Right cardiac atrium (tissue), 5 donors: ENCODE measurements around the gene GOLGA8G. TPM values are rescaled to one million over a fixed set of nuclear protein-coding genes. Genes with fewer than 3 reads are reported as not detected.
A peak's percentile ranks its signal among the peaks of the same experiment; 100 is the strongest.
"Not testable (repeated sequence)": the region's sequence is repeated elsewhere in the genome, so short reads cannot be mapped to it uniquely, and the experiment has no call there.

Source experiments
- ATAC-seq, 2 donors: fragments of 200-7000 bp; cut with Tn5 transposase; one replicate each; pipeline versions ENCODE4 v1.8.0 to v1.9.1; 2020; ENCODE audit warnings: moderate library complexity in 2 of 2, mild to moderate bottlenecking in 1 of 2
- DNase-seq, 3 donors: peaks; one replicate each; pipeline ENCODE4 v3.0.0-alpha.2; 2020
- H3K27ac ChIP-seq: one replicate; pipeline ENCODE4 v1.5.1; 2013; ENCODE audit warnings: mild to moderate bottlenecking, low read length, control low read depth, moderate library complexity
- H3K27me3 ChIP-seq: one replicate; pipeline ENCODE4 v1.6.1; 2013; ENCODE audit not compliant: control insufficient read depth, insufficient read depth
- H3K4me1 ChIP-seq: one replicate; pipeline ENCODE4 v1.6.1; 2013; ENCODE audit warnings: low read length; ENCODE audit not compliant: control insufficient read depth, insufficient read depth
- H3K4me3 ChIP-seq: one replicate; pipeline ENCODE4 v1.5.1; 2013; ENCODE audit warnings: low read length, control low read depth
- H3K9me3 ChIP-seq: one replicate; pipeline ENCODE4 v1.6.1; 2013; ENCODE audit warnings: low read length; ENCODE audit not compliant: control insufficient read depth
- WGBS: extraction: QIAGEN DNeasy Blood & Tissue Kit; methylation state at CpG from one replicate; pipeline ENCODE4 v1.1.7; 2013; 5-methylcytosine and 5-hydroxymethylcytosine counted together
- intact Hi-C, 4 donors: fragments of 100-400 bp; cut with DNase I; formaldehyde crosslinking; loops; one replicate each; pipeline versions ENCODE4 v1.11.0 to v1.14.0; 2022 to 2023
- long read RNA-seq, 4 donors: library from polyadenylated mRNA; unstranded; transcript quantifications; one replicate each; pipeline ENCODE4 v2.0.0, GENCODE V29; 2020 to 2021
- microRNA-seq, 2 donors: library from miRNA; unstranded; fragments of <30 nt; microRNA quantifications; one replicate each; pipeline ENCODE4 v1.2.0, GENCODE V29; 2020 to 2021
- polyA plus RNA-seq: library from polyadenylated mRNA; stranded (reverse); fragments of 200-250 nt; gene quantifications from one replicate; pipeline ENCODE4 v1.2.3, GENCODE V29; 2013
- total RNA-seq, 4 donors: library from RNA; stranded (reverse); fragmentation: NEBNext Ultra II Directional; extraction: Animal tissue kit (Norgen Biotek cat#: 25700); gene quantifications; one replicate each; pipeline ENCODE4 v1.2.1, GENCODE V29; 2021
- donor health status: healthy with polysubstance abuse.
- donor health status: DM: no; HTN: yes; CAD: no.
- donor health status: DM: no; HTN: no; CAD: no.
- donor health status: DM: no; HTN: yes; CAD: no; lungs with severe emphysema.
- donor health status: DM: yes; HTN: yes; CAD: no.

GOLGA8G gene, protein sequence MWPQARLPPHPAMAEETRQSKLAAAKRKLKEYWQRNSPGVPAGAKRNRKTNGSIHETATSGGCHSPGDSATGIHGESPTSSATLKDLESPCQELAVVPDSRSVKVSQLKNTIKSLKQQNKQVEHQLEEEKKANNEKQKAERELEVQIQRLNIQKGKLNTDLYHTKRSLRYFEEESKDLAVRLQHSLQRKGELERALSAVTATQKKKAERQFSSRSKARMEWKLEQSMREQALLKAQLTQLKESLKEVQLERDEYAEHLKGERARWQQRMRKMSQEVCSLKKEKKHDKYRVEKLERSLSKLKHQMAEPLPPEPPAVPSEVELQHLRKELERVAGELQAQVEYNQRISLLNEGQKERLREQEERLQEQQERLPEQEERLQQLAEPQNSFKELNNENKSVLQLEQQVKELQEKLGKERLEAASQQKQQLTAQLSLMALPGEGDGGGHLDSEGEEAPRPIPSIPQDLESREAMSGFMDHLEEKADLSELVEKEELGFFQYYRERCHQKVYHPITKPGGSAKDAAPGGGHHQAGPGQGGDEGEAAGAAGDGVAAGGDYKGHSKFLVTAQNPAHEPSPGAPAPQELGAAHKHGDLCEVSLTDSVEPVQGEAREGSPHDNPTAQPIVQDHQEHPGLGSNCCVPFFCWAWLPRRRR
- total RNA-seq = not detected
- not detected for polyA plus RNA-seq
- long read RNA-seq, donor 1 = 0 reads
- long read RNA-seq, donor 2 = 0 reads
- long read RNA-seq, donor 3 = 0 reads
- long read RNA-seq, donor 4 = 0 reads

DNA sequence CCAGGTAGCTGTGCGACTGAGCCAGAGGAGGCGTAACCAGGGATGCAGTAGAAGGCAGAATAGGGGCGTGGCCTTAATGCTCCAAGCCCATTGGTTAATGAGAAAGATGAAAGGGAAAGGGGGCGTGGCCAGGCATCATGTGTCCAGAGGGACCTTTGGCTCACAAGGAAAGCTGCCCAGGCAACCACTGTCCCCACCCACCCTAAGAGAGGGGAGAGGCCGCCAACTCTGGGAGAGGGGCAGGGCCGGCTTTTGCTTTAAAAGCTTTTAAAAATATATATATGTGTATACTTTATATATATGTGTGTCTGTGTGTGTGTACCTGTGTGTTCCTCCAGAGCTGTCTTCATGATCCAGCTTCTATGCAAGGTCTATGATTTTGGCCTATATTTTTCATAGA lies at the start of gene GOLGA8G:
TSS of gene GOLGA8G (minus strand) at position 18 of the 400 bp plus-strand sequence. CDS start 62 bp downstream, outside the sequence.
- intact Hi-C loops, H3K4me3 ChIP-seq, H3K27ac ChIP-seq, ATAC-seq, H3K4me1 ChIP-seq, H3K9me3 ChIP-seq, H3K27me3 ChIP-seq: not testable (repeated sequence)
- peak in 2 of 3 donors; percentile 0 to 35 for DNase-seq
- 87% methylated on average over 3 of the region's 6 CpGs for WGBS

DNA sequence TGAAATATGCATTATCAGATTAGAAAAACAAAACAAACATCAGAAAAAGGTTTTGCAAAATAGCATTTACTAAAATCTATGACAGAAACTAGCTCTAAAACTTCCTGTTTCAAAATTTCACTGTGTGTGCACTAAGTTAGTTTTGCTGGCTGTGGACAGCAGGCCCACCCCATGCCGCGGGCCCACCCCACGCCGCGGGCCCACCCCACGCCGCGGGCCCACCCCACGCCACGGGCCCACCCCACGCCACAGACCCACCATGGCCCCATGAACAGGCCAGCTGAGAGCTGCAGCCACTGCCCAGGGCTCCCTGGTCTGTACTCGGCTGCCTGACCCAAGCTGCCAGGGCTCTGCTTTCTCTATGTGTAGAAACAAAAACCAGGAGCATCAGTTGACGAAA lies 40.6 kb upstream of the GOLGA8G start:
- WGBS = 86% methylated on average over 11 of the region's 13 CpGs
- intact Hi-C loops, H3K9me3 ChIP-seq, DNase-seq, H3K27me3 ChIP-seq, ATAC-seq, H3K4me3 ChIP-seq, H3K4me1 ChIP-seq, H3K27ac ChIP-seq: not testable (repeated sequence)

DNA sequence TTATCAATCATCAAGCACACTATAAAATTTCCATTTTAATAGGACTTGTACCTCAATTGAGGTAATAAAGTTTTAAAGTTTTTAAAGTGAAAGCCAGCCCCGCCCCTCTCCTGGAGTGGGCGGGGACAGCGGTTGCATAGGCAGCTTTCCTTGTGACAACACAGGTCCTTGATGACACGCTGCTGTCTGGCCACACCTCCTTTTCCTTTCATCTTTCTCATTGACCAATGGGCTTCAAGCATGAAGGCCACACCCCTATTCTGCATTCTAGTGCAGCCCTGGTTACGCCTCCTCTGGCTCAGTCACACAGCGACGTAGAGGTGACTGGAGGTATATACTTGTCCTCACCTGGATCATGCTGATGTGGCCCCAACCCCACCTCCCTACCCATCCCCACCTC lies 20.5 kb upstream of the GOLGA8G start, which contains the start of gene GOLGA6L25:
TSS of gene GOLGA6L25 (plus strand) at position 301 of the 400 bp plus-strand sequence. CDS start at position 362, 61 bp downstream.
- DNase-seq, H3K4me1 ChIP-seq, H3K4me3 ChIP-seq, H3K9me3 ChIP-seq, H3K27me3 ChIP-seq, H3K27ac ChIP-seq, ATAC-seq, intact Hi-C loops: not testable (repeated sequence)
- WGBS = no CpG with 5 or more reads among the region's 7 CpGs

DNA sequence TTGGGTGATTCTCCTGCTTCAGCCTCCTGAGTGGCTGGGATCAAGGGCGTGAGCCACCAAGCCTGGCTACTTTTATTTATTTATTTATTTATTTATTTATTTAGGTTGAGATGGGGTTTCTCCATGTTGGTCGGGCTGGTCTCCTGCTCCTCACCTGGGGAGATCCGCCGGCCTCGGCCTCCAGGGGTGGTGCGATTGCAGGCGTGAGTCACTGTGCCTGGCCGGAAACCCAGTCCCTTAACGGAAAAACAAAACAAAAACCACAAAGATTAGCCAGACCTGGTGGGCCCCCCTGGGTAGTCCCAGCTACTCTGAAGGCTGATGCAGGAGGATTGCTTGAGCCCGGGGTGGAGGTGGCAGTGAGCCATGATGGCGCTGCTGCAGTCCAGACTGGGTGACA lies 17.6 kb downstream of the GOLGA8G start:
- H3K4me1 ChIP-seq, ATAC-seq, H3K9me3 ChIP-seq, intact Hi-C loops, DNase-seq, H3K27me3 ChIP-seq, H3K27ac ChIP-seq, H3K4me3 ChIP-seq: not testable (repeated sequence)
- 72% methylated on average over 2 of the region's 11 CpGs for WGBS

DNA sequence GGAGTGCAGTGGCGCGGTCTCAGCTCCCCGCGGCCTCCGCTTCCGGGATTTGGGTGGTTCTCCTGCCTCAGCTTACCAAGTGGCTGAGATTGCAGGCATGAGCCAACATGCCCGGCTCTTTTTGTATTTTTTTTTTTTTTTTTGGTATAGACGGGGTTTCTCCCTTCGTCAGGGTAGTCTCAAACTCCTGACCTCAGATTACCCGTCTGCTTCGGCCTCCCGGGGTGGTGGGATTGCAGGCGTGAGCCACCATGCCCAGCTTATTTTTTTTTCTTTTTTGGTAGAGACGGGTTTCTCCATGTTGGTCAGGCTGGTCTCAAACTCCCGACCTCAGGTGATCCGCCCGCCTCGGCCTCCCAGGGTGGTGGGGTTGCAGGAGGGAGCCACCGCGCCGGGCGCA lies 18.6 kb downstream of the GOLGA8G start:
- H3K4me1 ChIP-seq, ATAC-seq, DNase-seq, H3K9me3 ChIP-seq, H3K27me3 ChIP-seq, intact Hi-C loops, H3K4me3 ChIP-seq, H3K27ac ChIP-seq: not testable (repeated sequence)
- WGBS = 84% methylated on average over 7 of the region's 22 CpGs

DNA sequence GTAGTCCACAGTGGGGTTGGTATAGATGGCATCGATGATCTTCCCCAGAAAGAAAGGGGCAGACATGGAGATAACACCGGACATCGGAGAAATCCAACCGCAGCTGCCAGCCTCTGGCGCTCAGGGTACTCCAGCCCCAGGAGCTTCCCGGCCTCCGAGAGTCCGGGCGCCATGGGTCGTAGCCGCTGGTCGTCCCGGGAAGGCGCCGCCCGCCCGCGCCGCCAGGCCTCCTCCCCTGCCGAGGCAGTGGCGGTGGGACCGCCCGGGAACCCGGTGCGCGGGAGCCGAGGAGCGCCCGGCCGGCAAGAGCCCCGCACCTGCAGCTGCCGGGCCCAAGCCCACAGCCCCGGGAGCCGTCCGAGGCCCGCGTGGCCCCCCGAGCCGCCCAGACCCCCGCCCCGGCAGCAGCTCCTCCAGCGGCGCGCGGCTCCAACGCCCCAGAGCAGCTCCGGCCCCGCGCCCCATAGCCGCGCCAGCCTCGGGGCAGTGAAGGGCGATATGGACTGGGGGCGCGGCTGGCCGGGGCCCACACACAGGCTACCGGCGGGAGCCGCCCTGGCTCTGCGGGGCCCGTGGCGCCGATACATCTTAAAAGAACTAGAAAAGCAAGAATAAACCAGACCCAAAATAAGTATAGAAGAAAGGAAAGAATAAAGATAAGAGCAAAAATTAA lies 24.4 kb downstream of the GOLGA8G start:
- H3K4me3 ChIP-seq, H3K4me1 ChIP-seq, H3K9me3 ChIP-seq, intact Hi-C loops, DNase-seq, H3K27ac ChIP-seq, H3K27me3 ChIP-seq: not testable (repeated sequence)
- peak in 1 of 2 donors; percentile 19 for ATAC-seq
- 1% methylated on average over 12 of the region's 63 CpGs for WGBS

DNA sequence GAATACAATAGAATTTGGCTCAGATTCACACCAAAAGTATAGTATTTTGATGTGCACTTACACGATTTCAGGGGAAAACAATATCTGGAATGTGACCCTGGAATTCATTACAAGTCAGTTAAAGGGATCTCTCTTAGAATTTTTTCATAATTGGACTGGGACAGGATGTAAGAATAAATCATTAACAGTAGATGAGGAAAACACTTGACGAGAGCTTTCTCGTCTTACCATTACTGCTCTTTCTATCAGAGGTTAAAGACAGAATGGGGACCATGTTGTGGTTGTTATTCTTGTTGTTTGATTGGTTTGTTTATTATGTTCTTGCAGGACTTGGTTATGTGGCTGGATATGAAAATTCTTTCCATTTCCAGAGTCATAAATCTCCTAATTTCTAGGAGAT lies 51.4 kb downstream of the GOLGA8G start:
- H3K9me3 ChIP-seq, H3K27me3 ChIP-seq, H3K4me3 ChIP-seq, DNase-seq, intact Hi-C loops, H3K27ac ChIP-seq, H3K4me1 ChIP-seq, ATAC-seq: not testable (repeated sequence)
- WGBS = no CpG with 5 or more reads among the region's 3 CpGs

Small RNAs within 50 kb of the gene (microRNA-seq; reads per million reads assigned to microRNA genes)
- 0 reads per million in 2 donors for gene MIR4509-3

Other genes with a start within 250 kb of the GOLGA8G start
- gene HERC2, start 210.8 kb downstream of the GOLGA8G start, total RNA-seq = 10 to 100 TPM; 46.7 to 65.3 (median 55.1) TPM
- 46.0 TPM for gene HERC2, start 210.8 kb downstream of the GOLGA8G start, polyA plus RNA-seq
- gene GOLGA6L24, start 174.9 kb downstream of the GOLGA8G start, total RNA-seq = not detected
- 0.05 TPM for gene GOLGA6L24, start 174.9 kb downstream of the GOLGA8G start, polyA plus RNA-seq
- gene GOLGA8F, start 154.3 kb downstream of the GOLGA8G start, total RNA-seq = not detected
- not detected for gene GOLGA8F, start 154.3 kb downstream of the GOLGA8G start, polyA plus RNA-seq
- not detected for gene GOLGA6L25, start 20.6 kb upstream of the GOLGA8G start, total RNA-seq
- not detected for gene GOLGA6L25, start 20.6 kb upstream of the GOLGA8G start, polyA plus RNA-seq
- 1 to 10 TPM; 2.3 to 4.0 (median 3.0) TPM for gene GOLGA8M, start 179.4 kb upstream of the GOLGA8G start, total RNA-seq
- gene GOLGA8M, start 179.4 kb upstream of the GOLGA8G start, polyA plus RNA-seq = 0.91 TPM